Measurements from ENCODE around the gene TRMT10A. TPM values are rescaled to one million over a fixed set of nuclear protein-coding genes. Genes with fewer than 3 reads are reported as not detected.

The TRMT10A gene
- total and polyA plus RNA-seq, 2 donors from 2014 or later, result 4.3 to 5.7 TPM

Other genes starting within 250 kb of the TRMT10A start
- 223 TPM for gene ADH1B, start 242.6 kb downstream of the TRMT10A start, total RNA-seq
- gene ADH1B, start 242.6 kb downstream of the TRMT10A start, polyA plus RNA-seq (ENCODE audit: insufficient read depth, low read depth, low replicate concordance), result 38.6 TPM
- 9.3 TPM for gene ADH1C, start 211.3 kb downstream of the TRMT10A start, total RNA-seq
- 28.1 TPM for gene ADH1C, start 211.3 kb downstream of the TRMT10A start, polyA plus RNA-seq (ENCODE audit: insufficient read depth, low read depth, low replicate concordance)
- gene ADH7, start 128.7 kb downstream of the TRMT10A start, total RNA-seq, result not detected
- not detected for gene ADH7, start 128.7 kb downstream of the TRMT10A start, polyA plus RNA-seq (ENCODE audit: insufficient read depth, low read depth, low replicate concordance)
- not detected for gene C4orf17, start 53.0 kb downstream of the TRMT10A start, total RNA-seq
- not detected for gene C4orf17, start 53.0 kb downstream of the TRMT10A start, polyA plus RNA-seq (ENCODE audit: insufficient read depth, low read depth, low replicate concordance)
- gene MTTP, start 10.8 kb upstream of the TRMT10A start, total RNA-seq, result 0.19 TPM
- gene MTTP, start 10.8 kb upstream of the TRMT10A start, polyA plus RNA-seq (ENCODE audit: insufficient read depth, low read depth, low replicate concordance), result 5.8 TPM
- 0.19 TPM for gene C4orf54, start 93.8 kb upstream of the TRMT10A start, total RNA-seq
- 0.56 TPM for gene C4orf54, start 93.8 kb upstream of the TRMT10A start, polyA plus RNA-seq (ENCODE audit: insufficient read depth, low read depth, low replicate concordance)